ENCODE measurements around the gene NFASC.

- TF ChIP-seq GABPA (IDR thresholded peaks at IDR 0.05 in 1 of 2, conservative IDR thresholded peaks at IDR 0.05 in 1 of 2), result no peak
- no peak for TF ChIP-seq CTCF (IDR thresholded peaks at IDR 0.05; ENCODE audit: low read depth, low read length, missing input control)
Measured at GRCh38 chr1:204932573-204932909, 61.9 kb downstream of the NFASC start.
